SK-N-SH treated with all-trans-retinoic acid at 6 μM for 48 hours (cell line): Measurements from ENCODE around the gene ADGRB3.

Experiments used
- ARNTL ChIP-seq: fragments of 450-650 bp; formaldehyde crosslinking; IDR thresholded peaks from 2 replicates; pipeline ENCODE4 v1.5.0; 2020; ENCODE audit warnings: low read depth, mild to moderate bottlenecking, moderate library complexity, borderline replicate concordance
- CSDC2 ChIP-seq: fragments of 250-450 bp; sonication (Bioruptor Pico); IDR thresholded peaks from 2 replicates; pipeline ENCODE4 v1.5.0; 2020; ENCODE audit warnings: mild to moderate bottlenecking, moderate library complexity
- PPARA ChIP-seq: fragments of 250-450 bp; sonication (Bioruptor Pico); IDR thresholded peaks from 2 replicates; pipeline ENCODE4 v1.5.0; 2020; ENCODE audit warnings: mild to moderate bottlenecking, borderline replicate concordance
- RARB ChIP-seq: fragments of 250-450 bp; sonication (Bioruptor Pico); IDR thresholded peaks from 2 replicates; pipeline ENCODE4 v1.8.0; 2021; ENCODE audit warnings: mild to moderate bottlenecking, moderate library complexity
- TCF4 ChIP-seq: fragments of 250-450 bp; sonication (Bioruptor Pico); IDR thresholded peaks from 2 replicates; pipeline ENCODE4 v1.8.0; 2021; ENCODE audit warnings: mild to moderate bottlenecking, moderate library complexity, borderline replicate concordance
- ZFP3 ChIP-seq: fragments of 250-450 bp; sonication (Bioruptor Pico); IDR thresholded peaks from 2 replicates; pipeline ENCODE4 v1.5.0; 2020; ENCODE audit warnings: mild to moderate bottlenecking, moderate library complexity
- ZNF565 ChIP-seq: fragments of 450-650 bp; formaldehyde crosslinking; conservative IDR thresholded peaks from 2 replicates; pipeline ENCODE4 v1.5.0; 2020; ENCODE audit warnings: low read depth, mild to moderate bottlenecking, moderate library complexity
- ZNF8 ChIP-seq: fragments of 450-650 bp; formaldehyde crosslinking; IDR thresholded peaks from 2 replicates; pipeline ENCODE4 v1.5.0; 2020; ENCODE audit warnings: mild to moderate bottlenecking, moderate library complexity
- TF ChIP-seq, protein P1 (sequence below): fragments of 250-450 bp; sonication (Bioruptor Pico); IDR thresholded peaks from 2 replicates; pipeline ENCODE4 v1.8.0; 2020; ENCODE audit warnings: mild to moderate bottlenecking, moderate library complexity, borderline replicate concordance
- TF ChIP-seq, protein P2 (sequence below): fragments of 250-450 bp; sonication (Bioruptor Pico); IDR thresholded peaks from 2 replicates; pipeline ENCODE4 v1.5.1; 2021; ENCODE audit warnings: mild to moderate bottlenecking, moderate library complexity
- TF ChIP-seq, protein P3 (sequence below): fragments of 250-450 bp; sonication (Bioruptor Pico); IDR thresholded peaks from 2 replicates; pipeline ENCODE4 v1.5.1; 2020; ENCODE audit warnings: low read depth, mild to moderate bottlenecking, moderate library complexity

DNA sequence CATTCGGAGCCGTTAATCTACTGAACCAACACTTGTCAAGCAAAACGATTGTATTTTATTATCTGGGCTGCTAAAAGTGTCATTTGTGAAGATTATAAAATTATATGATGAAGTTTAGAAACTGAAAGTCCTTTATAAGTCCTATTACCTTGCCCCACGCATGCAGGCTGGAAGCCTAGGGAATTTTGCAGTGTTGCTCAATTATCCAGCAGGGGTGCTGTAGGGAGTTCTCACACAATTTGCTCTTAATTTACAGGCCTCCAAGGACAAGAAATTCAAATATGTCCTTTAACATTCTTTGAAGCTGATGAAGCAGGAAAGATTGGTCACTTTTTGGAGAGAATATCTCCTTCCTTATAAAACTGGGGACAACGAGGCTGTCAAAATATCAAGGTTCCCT is 792.8 kb downstream of the ADGRB3 start:
- TF ChIP-seq ZNF565 (no peak), ARNTL (no peak), CSDC2 (CRISPR knock-in tag) (no peak), ZFP3 (no peak), ZNF8 (no peak), PPARA (CRISPR knock-in tag) (no peak), RARB (CRISPR knock-in tag) (no peak), TCF4 (no peak)
- TF ChIP-seq, protein P1, sequence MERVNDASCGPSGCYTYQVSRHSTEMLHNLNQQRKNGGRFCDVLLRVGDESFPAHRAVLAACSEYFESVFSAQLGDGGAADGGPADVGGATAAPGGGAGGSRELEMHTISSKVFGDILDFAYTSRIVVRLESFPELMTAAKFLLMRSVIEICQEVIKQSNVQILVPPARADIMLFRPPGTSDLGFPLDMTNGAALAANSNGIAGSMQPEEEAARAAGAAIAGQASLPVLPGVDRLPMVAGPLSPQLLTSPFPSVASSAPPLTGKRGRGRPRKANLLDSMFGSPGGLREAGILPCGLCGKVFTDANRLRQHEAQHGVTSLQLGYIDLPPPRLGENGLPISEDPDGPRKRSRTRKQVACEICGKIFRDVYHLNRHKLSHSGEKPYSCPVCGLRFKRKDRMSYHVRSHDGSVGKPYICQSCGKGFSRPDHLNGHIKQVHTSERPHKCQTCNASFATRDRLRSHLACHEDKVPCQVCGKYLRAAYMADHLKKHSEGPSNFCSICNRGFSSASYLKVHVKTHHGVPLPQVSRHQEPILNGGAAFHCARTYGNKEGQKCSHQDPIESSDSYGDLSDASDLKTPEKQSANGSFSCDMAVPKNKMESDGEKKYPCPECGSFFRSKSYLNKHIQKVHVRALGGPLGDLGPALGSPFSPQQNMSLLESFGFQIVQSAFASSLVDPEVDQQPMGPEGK (CRISPR knock-in tag) = no peak
- TF ChIP-seq, protein P2, sequence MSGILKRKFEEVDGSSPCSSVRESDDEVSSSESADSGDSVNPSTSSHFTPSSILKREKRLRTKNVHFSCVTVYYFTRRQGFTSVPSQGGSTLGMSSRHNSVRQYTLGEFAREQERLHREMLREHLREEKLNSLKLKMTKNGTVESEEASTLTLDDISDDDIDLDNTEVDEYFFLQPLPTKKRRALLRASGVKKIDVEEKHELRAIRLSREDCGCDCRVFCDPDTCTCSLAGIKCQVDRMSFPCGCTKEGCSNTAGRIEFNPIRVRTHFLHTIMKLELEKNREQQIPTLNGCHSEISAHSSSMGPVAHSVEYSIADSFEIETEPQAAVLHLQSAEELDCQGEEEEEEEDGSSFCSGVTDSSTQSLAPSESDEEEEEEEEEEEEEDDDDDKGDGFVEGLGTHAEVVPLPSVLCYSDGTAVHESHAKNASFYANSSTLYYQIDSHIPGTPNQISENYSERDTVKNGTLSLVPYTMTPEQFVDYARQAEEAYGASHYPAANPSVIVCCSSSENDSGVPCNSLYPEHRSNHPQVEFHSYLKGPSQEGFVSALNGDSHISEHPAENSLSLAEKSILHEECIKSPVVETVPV = no peak
- TF ChIP-seq, protein P3, sequence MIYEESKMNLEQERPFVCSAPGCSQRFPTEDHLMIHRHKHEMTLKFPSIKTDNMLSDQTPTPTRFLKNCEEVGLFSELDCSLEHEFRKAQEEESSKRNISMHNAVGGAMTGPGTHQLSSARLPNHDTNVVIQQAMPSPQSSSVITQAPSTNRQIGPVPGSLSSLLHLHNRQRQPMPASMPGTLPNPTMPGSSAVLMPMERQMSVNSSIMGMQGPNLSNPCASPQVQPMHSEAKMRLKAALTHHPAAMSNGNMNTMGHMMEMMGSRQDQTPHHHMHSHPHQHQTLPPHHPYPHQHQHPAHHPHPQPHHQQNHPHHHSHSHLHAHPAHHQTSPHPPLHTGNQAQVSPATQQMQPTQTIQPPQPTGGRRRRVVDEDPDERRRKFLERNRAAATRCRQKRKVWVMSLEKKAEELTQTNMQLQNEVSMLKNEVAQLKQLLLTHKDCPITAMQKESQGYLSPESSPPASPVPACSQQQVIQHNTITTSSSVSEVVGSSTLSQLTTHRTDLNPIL (CRISPR knock-in tag) = no peak
